A673 (cell line): Measurements from ENCODE around the gene PACS2.

Experiments used
- EZH2 ChIP-seq: fragments of 200-600 bp; sonication (generic); IDR thresholded peaks from 2 replicates; pipeline ENCODE4 v1.6.1; 2017; ENCODE audit warnings: borderline replicate concordance, low read depth, mild to moderate bottlenecking, mixed read lengths, antibody characterized with exemption, low read length; ENCODE audit not compliant: poor library complexity, severe bottlenecking
- TF ChIP-seq, protein P1 (sequence below): fragments of 300-800, 200-600 bp; sonication (generic); conservative IDR thresholded peaks from 2 replicates; pipeline ENCODE4 v1.5.1; 2017; ENCODE audit warnings: low read depth, mild to moderate bottlenecking, antibody characterized with exemption, low read length, moderate library complexity, mixed read lengths

DNA sequence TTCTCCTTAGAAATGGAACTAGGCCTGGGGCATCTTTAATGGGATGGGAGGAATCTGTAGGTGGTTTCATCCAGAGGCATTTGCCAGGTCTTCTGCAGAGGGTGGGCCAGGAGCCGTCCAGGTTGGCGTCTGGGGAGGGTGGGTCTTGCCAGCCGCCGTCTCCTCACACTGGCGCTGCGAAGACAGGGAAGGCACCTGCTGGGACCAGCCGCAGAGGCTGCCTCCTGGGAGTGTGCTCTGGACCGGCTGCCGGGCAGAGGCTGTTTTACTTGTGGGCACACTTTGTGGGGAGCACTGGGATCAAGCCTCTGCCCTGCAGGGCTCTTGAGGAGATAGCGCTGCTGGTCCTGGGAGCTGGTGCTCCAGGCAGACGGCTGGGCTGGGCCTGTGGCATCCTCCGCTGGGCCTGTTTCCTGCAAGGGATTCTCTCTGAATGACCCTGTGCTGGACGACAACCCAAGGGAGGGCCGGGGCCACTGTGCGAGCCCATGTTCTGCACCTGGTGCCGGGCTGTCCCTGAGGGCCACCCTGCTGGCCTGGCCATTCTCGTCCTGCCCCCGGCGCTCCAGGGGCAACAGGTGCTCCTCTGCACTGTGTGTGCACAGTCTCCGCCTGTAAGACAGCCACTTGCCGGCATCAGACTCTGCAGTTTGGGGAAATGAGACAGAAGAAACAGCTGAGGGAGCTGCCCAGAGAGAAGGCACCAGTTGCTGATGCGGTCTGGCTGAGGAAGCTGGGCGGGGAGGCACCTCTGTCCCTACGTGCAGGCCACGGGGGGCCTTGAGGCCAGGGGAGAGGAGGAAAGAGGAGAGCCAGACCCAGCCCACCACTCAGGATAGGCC, 73.8 kb downstream of the PACS2 start:
- no peak for TF ChIP-seq EZH2
- TF ChIP-seq, protein P1, sequence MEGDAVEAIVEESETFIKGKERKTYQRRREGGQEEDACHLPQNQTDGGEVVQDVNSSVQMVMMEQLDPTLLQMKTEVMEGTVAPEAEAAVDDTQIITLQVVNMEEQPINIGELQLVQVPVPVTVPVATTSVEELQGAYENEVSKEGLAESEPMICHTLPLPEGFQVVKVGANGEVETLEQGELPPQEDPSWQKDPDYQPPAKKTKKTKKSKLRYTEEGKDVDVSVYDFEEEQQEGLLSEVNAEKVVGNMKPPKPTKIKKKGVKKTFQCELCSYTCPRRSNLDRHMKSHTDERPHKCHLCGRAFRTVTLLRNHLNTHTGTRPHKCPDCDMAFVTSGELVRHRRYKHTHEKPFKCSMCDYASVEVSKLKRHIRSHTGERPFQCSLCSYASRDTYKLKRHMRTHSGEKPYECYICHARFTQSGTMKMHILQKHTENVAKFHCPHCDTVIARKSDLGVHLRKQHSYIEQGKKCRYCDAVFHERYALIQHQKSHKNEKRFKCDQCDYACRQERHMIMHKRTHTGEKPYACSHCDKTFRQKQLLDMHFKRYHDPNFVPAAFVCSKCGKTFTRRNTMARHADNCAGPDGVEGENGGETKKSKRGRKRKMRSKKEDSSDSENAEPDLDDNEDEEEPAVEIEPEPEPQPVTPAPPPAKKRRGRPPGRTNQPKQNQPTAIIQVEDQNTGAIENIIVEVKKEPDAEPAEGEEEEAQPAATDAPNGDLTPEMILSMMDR = no peak
